SK-N-SH treated with all-trans-retinoic acid at 6 μM for 48 hours (cell line): ENCODE data around the gene CEP350.

ENCODE experiments used
- ARNTL ChIP-seq: fragments of 450-650 bp; formaldehyde crosslinking; IDR thresholded peaks from 2 replicates; pipeline ENCODE4 v1.5.0; 2020; ENCODE audit warnings: low read depth, mild to moderate bottlenecking, moderate library complexity, borderline replicate concordance
- CSRNP3 ChIP-seq: fragments of 250-450 bp; sonication (Bioruptor Pico); IDR thresholded peaks from 2 replicates; pipeline ENCODE4 v1.5.1; 2021; ENCODE audit warnings: mild to moderate bottlenecking, moderate library complexity
- ESRRG ChIP-seq: fragments of 250-450 bp; sonication (Bioruptor Pico); IDR thresholded peaks from 2 replicates; pipeline ENCODE4 v1.6.1; 2021; ENCODE audit warnings: mild to moderate bottlenecking
- GLIS3 ChIP-seq: fragments of 250-450 bp; sonication (Bioruptor Pico); IDR thresholded peaks from 2 replicates; pipeline ENCODE4 v1.5.0; 2020; ENCODE audit warnings: mild to moderate bottlenecking, moderate library complexity
- ISL1 ChIP-seq: fragments of 250-450 bp; sonication (Bioruptor Pico); IDR thresholded peaks from 2 replicates; pipeline ENCODE4 v2.1.2; 2022; ENCODE audit warnings: mild to moderate bottlenecking, moderate library complexity
- RARB ChIP-seq: fragments of 250-450 bp; sonication (Bioruptor Pico); IDR thresholded peaks from 2 replicates; pipeline ENCODE4 v1.8.0; 2021; ENCODE audit warnings: mild to moderate bottlenecking, moderate library complexity
- TCF4 ChIP-seq: fragments of 250-450 bp; sonication (Bioruptor Pico); IDR thresholded peaks from 2 replicates; pipeline ENCODE4 v1.8.0; 2021; ENCODE audit warnings: mild to moderate bottlenecking, moderate library complexity, borderline replicate concordance
- ZFP3 ChIP-seq: fragments of 250-450 bp; sonication (Bioruptor Pico); IDR thresholded peaks from 2 replicates; pipeline ENCODE4 v1.5.0; 2020; ENCODE audit warnings: mild to moderate bottlenecking, moderate library complexity
- ZFP30 ChIP-seq: fragments of 450-650 bp; formaldehyde crosslinking; IDR thresholded peaks from 2 replicates; pipeline ENCODE4 v1.5.0; 2022; ENCODE audit warnings: mild to moderate bottlenecking, moderate library complexity
- ZNF565 ChIP-seq: fragments of 450-650 bp; formaldehyde crosslinking; conservative IDR thresholded peaks from 2 replicates; pipeline ENCODE4 v1.5.0; 2020; ENCODE audit warnings: low read depth, mild to moderate bottlenecking, moderate library complexity
- ZNF70 ChIP-seq: fragments of 450-650 bp; formaldehyde crosslinking; IDR thresholded peaks from 2 replicates; pipeline ENCODE4 v1.5.0; 2020; ENCODE audit warnings: mild to moderate bottlenecking, moderate library complexity
- ZNF8 ChIP-seq: fragments of 450-650 bp; formaldehyde crosslinking; IDR thresholded peaks from 2 replicates; pipeline ENCODE4 v1.5.0; 2020; ENCODE audit warnings: mild to moderate bottlenecking, moderate library complexity
- TF ChIP-seq, protein P1 (sequence below): fragments of 250-450 bp; sonication (Bioruptor Pico); IDR thresholded peaks from 2 replicates; pipeline ENCODE4 v1.5.1; 2020; ENCODE audit warnings: low read depth, mild to moderate bottlenecking, moderate library complexity
- TF ChIP-seq, protein P2 (sequence below): fragments of 250-450 bp; sonication (Bioruptor Pico); IDR thresholded peaks from 2 replicates; pipeline ENCODE4 v1.8.0; 2020; ENCODE audit warnings: mild to moderate bottlenecking, moderate library complexity, borderline replicate concordance

DNA sequence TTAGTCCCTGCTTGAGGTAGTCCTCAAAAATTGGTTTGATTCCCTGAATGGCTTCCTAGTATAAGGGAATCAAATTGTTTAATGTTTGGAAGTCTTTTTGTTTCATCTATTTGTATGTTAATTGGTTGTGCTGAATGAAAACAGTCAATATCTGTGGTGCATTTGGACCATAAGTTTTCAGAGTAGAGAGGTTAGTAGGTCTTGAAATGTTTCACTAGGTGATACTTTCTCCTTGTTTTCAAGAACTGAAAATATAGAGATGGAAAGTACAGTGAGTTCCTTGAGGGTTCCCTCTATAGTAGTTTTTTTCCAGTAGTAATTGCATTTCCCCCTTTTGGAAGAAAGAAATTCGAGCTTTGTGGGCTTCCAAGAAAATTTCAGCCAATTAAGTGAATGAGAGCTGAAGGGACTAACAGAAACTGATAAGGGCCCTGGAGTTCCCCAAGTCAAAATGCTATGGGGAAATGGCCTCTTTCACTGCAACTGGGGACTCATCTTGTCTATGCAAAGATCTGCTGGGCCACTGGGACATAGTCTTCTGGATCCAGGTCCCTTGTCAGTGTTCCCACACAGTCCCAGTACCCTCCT, 18.6 kb upstream of the CEP350 start:
- no peak for TF ChIP-seq RARB (CRISPR knock-in tag)
- no peak for TF ChIP-seq ISL1 (CRISPR knock-in tag)
- TF ChIP-seq ZFP30 (CRISPR knock-in tag), result no peak
- TF ChIP-seq, protein P1, sequence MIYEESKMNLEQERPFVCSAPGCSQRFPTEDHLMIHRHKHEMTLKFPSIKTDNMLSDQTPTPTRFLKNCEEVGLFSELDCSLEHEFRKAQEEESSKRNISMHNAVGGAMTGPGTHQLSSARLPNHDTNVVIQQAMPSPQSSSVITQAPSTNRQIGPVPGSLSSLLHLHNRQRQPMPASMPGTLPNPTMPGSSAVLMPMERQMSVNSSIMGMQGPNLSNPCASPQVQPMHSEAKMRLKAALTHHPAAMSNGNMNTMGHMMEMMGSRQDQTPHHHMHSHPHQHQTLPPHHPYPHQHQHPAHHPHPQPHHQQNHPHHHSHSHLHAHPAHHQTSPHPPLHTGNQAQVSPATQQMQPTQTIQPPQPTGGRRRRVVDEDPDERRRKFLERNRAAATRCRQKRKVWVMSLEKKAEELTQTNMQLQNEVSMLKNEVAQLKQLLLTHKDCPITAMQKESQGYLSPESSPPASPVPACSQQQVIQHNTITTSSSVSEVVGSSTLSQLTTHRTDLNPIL (CRISPR knock-in tag), result no peak
- TF ChIP-seq ZNF70 (CRISPR knock-in tag), result no peak
- no peak for TF ChIP-seq ZFP3 (CRISPR knock-in tag)
- TF ChIP-seq, protein P2, sequence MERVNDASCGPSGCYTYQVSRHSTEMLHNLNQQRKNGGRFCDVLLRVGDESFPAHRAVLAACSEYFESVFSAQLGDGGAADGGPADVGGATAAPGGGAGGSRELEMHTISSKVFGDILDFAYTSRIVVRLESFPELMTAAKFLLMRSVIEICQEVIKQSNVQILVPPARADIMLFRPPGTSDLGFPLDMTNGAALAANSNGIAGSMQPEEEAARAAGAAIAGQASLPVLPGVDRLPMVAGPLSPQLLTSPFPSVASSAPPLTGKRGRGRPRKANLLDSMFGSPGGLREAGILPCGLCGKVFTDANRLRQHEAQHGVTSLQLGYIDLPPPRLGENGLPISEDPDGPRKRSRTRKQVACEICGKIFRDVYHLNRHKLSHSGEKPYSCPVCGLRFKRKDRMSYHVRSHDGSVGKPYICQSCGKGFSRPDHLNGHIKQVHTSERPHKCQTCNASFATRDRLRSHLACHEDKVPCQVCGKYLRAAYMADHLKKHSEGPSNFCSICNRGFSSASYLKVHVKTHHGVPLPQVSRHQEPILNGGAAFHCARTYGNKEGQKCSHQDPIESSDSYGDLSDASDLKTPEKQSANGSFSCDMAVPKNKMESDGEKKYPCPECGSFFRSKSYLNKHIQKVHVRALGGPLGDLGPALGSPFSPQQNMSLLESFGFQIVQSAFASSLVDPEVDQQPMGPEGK (CRISPR knock-in tag), result no peak
- no peak for TF ChIP-seq ZNF8
- no peak for TF ChIP-seq ARNTL (CRISPR knock-in tag)
- no peak for TF ChIP-seq GLIS3 (CRISPR knock-in tag)
- TF ChIP-seq TCF4 (CRISPR knock-in tag), result no peak
- TF ChIP-seq ZNF565 (CRISPR knock-in tag), result no peak
- TF ChIP-seq CSRNP3, result no peak
- no peak for TF ChIP-seq ESRRG
